Upper lobe of left lung (tissue), 6 donors: Measurements from ENCODE around the gene DHTKD1. TPM values are rescaled to one million over a fixed set of nuclear protein-coding genes. Genes with fewer than 3 reads are reported as not detected.

Experiments
- ATAC-seq, 2 donors: fragments of 200-7000 bp; cut with Tn5 transposase; one replicate each; pipeline ENCODE4 v1.9.1; 2022; ENCODE audit warnings: mild to moderate bottlenecking in 2 of 2, moderate library complexity in 2 of 2; ENCODE audit not compliant: low FRiP score in 2 of 2
- DNase-seq, 2 donors: peaks; one replicate each; pipeline ENCODE4 v3.0.0-alpha.2; 2019 to 2020
- H3K27ac ChIP-seq, 4 donors: fragments of 200-600 bp; sonication (generic); one replicate each; pipeline ENCODE4 v1.5.1; 2016 to 2019
- H3K27me3 ChIP-seq, 4 donors: fragments of 200-600 bp; sonication (generic); one replicate each; pipeline ENCODE4 v1.5.1; 2017 to 2019
- H3K36me3 ChIP-seq, 4 donors: fragments of 200-600 bp; sonication (generic); one replicate each; pipeline ENCODE4 v1.5.1; 2016 to 2019
- H3K4me1 ChIP-seq, 4 donors: fragments of 200-600 bp; sonication (generic); one replicate each; pipeline ENCODE4 v1.5.1; 2018 to 2019
- H3K4me3 ChIP-seq, 4 donors: fragments of 200-600 bp; sonication (generic); one replicate each; pipeline ENCODE4 v1.5.1; 2017 to 2019; ENCODE audit warnings: mild to moderate bottlenecking in 2 of 4, moderate library complexity in 1 of 4
- H3K9me3 ChIP-seq, 4 donors: fragments of 200-600 bp; sonication (generic); one replicate each; pipeline ENCODE4 v1.5.1; 2018 to 2019
- EP300 ChIP-seq, 4 donors: sonication (generic); formaldehyde crosslinking; IDR thresholded peaks; one replicate each; pipeline ENCODE4 v1.5.1; 2017; ENCODE audit warnings: antibody characterized with exemption in 4 of 4, control low read depth in 2 of 4
- POLR2A ChIP-seq, 4 donors: fragments of 450-650 bp; IDR thresholded peaks; one replicate each; pipeline ENCODE4 v1.5.1; 2016 to 2017; ENCODE audit warnings: antibody characterized with exemption in 4 of 4, mild to moderate bottlenecking in 2 of 4
- POLR2AphosphoS5 ChIP-seq, 2 donors: sonication (generic); formaldehyde crosslinking; IDR thresholded peaks; one replicate each; pipeline ENCODE4 v1.5.1; 2017; ENCODE audit warnings: antibody characterized with exemption in 2 of 2
- WGBS, 2 donors: methylation state at CpG; one replicate each; pipeline ENCODE4 v1.1.5; 2017 to 2018; 5-methylcytosine and 5-hydroxymethylcytosine counted together
- total RNA-seq, 6 donors: library from RNA; depleted of rRNA in 4 of 6; stranded (reverse); fragments of >200 nt in 4 of 6; gene quantifications; one replicate each; pipeline versions ENCODE4 v1.1.0 to v1.2.1, GENCODE V29; 2016 to 2021
- TF ChIP-seq, protein P1 (sequence below), 6 experiments: fragments of 450-650 bp in 4 of 6; fragments of 200-600 bp in 2 of 6; sonication (generic) in 2 of 6; IDR thresholded peaks; one replicate each; pipeline ENCODE4 v1.5.1; 2016 to 2019; ENCODE audit warnings: antibody characterized with exemption in 6 of 6
- donor health status: DM: no; HTN: no; CAD: no; lungs with moderate emphysema.
- donor health status: DM: no; HTN: yes; CAD: no; lungs with severe emphysema.

Gene DHTKD1
- total RNA-seq, 6 donors from 2014 or later, result 14.5 to 95.3 (median 22.6) TPM

DNA sequence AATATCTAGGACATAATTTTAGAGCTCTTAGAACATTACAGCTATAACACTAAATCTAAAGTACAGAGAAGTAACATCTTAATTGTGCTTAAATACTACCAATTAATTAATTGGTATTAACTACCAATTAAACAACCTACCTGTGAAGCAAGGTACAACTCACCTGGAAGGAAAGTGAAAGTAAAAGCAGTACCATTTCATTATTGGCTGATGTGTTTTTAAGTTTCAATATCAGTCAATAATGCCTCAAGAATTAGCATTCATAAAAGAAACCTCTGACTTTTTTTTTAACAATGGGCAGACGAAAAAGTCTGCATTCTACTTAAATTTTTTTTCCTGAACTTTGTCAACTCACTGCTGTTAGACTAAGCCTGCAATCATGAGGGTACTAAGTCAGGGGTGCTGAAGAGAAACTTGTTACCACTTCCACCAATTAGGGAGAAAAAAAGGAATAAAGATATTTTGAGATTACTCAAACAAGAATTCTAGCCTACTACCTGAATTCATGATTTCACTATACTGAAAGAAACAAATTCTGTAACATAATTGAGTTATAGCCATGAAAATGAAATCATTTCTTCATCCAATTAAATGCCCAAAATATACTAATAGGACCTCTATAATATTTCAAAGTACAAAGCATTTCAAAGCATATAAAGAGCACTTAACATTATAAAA is 46.0 kb upstream of the DHTKD1 start:
- no peak overlapping the region for H3K27ac ChIP-seq

DNA sequence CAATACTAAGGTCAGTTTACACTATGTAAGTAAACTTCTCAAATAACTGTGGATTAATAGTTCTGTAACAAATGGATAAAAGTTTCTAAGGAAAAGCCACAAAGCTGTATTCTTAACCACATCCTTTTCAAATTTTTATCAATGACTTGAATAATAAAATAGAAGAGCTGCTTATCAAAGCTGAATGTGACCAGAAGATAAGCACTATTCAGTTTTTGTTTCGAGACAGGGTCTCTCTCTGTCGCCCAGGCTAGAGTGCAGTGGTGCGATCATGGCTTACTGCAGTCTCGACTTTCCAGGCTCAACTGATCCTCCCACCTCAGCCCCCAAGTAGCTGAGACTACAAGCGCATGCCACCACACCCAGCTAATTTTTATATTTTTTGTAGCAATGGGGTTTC is 43.2 kb upstream of the DHTKD1 start:
- no peak for DNase-seq
- 86 to 95% methylated on average over 5 of the region's 5 CpGs for WGBS, 2 donors
- TF ChIP-seq POLR2A (IDR thresholded peaks at IDR 0.05) (no peak), POLR2AphosphoS5 (IDR thresholded peaks at IDR 0.05) (no peak), EP300 (IDR thresholded peaks at IDR 0.05) (no peak)
- TF ChIP-seq, protein P1, sequence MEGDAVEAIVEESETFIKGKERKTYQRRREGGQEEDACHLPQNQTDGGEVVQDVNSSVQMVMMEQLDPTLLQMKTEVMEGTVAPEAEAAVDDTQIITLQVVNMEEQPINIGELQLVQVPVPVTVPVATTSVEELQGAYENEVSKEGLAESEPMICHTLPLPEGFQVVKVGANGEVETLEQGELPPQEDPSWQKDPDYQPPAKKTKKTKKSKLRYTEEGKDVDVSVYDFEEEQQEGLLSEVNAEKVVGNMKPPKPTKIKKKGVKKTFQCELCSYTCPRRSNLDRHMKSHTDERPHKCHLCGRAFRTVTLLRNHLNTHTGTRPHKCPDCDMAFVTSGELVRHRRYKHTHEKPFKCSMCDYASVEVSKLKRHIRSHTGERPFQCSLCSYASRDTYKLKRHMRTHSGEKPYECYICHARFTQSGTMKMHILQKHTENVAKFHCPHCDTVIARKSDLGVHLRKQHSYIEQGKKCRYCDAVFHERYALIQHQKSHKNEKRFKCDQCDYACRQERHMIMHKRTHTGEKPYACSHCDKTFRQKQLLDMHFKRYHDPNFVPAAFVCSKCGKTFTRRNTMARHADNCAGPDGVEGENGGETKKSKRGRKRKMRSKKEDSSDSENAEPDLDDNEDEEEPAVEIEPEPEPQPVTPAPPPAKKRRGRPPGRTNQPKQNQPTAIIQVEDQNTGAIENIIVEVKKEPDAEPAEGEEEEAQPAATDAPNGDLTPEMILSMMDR (IDR thresholded peaks at IDR 0.05), result no peak

More for the DNA sequence above, 46.0 kb upstream of the DHTKD1 start:
- Histone ChIP-seq H3K36me3 (peaks cover 0 to 12% (median 0%) of the 10 kb centered on the region in 4 donors), H3K4me1 (peaks cover 0 to 19% (median 8%) of the 10 kb centered on the region in 4 donors), H3K9me3 (no peaks in the 10 kb centered on the region), H3K27me3 (no peaks in the 10 kb centered on the region), H3K4me3 (no peak overlapping the region)
- WGBS, 2 donors, result 38 to 46% methylated on average over 1 of the region's 1 CpG
- DNase-seq (no peak), ATAC-seq (no peak)
- no peak for TF ChIP-seq POLR2AphosphoS5 (IDR thresholded peaks at IDR 0.05)
- no peak for TF ChIP-seq POLR2A (IDR thresholded peaks at IDR 0.05)
- no peak for TF ChIP-seq EP300 (IDR thresholded peaks at IDR 0.05)
- TF ChIP-seq, protein P1 (IDR thresholded peaks at IDR 0.05), result no peak

GRCh38 chr10:12027539-12027938 is 41.2 kb upstream of the DHTKD1 start:
- ATAC-seq, result no peak
- WGBS, 2 donors, result 94 to 96% methylated on average over 2 of the region's 2 CpGs
- peaks cover 4 to 44% (median 19%) of the 10 kb centered on the region in 4 donors for H3K36me3 ChIP-seq

More for the DNA sequence above, 43.2 kb upstream of the DHTKD1 start:
- peaks cover 0 to 7% (median 2%) of the 10 kb centered on the region in 4 donors for H3K4me1 ChIP-seq
- no peak for ATAC-seq
- no peaks in the 10 kb centered on the region for H3K9me3 ChIP-seq
- no peak overlapping the region for H3K27ac ChIP-seq
- no peaks in the 10 kb centered on the region for H3K27me3 ChIP-seq
- H3K36me3 ChIP-seq, result peaks cover 4 to 34% (median 14%) of the 10 kb centered on the region in 4 donors
- no peak overlapping the region for H3K4me3 ChIP-seq

DNA sequence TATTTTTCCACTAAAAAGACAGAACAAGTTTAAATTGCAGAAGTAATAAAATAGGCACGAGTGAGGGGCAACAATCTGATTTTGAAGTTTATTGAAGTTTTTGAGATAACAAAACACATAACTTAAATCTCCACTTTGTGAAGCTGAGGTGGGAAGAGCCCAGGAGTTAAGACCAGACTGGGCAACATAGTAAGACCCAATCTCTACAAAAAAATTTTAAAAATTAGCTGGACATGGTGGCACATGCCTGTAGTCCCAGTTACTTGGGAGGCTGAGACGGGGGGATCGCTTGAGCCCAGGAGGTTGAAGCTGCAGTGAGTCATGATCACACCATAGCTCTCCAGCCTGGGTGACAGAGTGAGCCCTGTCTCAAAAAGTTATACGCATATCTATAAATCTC is 37.4 kb upstream of the DHTKD1 start:
- ATAC-seq (no peak), DNase-seq (no peak)
- 87 to 92% methylated on average over 4 of the region's 4 CpGs for WGBS, 2 donors
- Histone ChIP-seq H3K9me3 (no peaks in the 10 kb centered on the region), H3K4me1 (peaks cover 0 to 5% (median 0%) of the 10 kb centered on the region in 4 donors), H3K27me3 (no peaks in the 10 kb centered on the region), H3K36me3 (peaks cover 10 to 61% (median 24%) of the 10 kb centered on the region in 4 donors), H3K27ac (no peak overlapping the region), H3K4me3 (no peak overlapping the region)
- TF ChIP-seq POLR2AphosphoS5 (IDR thresholded peaks at IDR 0.05) (no peak), EP300 (IDR thresholded peaks at IDR 0.05) (no peak), POLR2A (IDR thresholded peaks at IDR 0.05) (no peak)
- TF ChIP-seq, protein P1 (IDR thresholded peaks at IDR 0.05), result no peak

More at GRCh38 chr10:12027539-12027938, 41.2 kb upstream of the DHTKD1 start:
- Histone ChIP-seq H3K9me3 (no peaks in the 10 kb centered on the region), H3K27ac (no peak overlapping the region), H3K4me3 (no peak overlapping the region), H3K4me1 (peaks cover 0 to 4% (median 0%) of the 10 kb centered on the region in 4 donors), H3K27me3 (no peaks in the 10 kb centered on the region)
- no peak for TF ChIP-seq EP300 (IDR thresholded peaks at IDR 0.05)
- TF ChIP-seq POLR2AphosphoS5 (IDR thresholded peaks at IDR 0.05), result no peak
- TF ChIP-seq POLR2A (IDR thresholded peaks at IDR 0.05), result no peak
- TF ChIP-seq, protein P1 (IDR thresholded peaks at IDR 0.05), result no peak
- no peak for DNase-seq
